GM08714 (cell line): ENCODE measurements around the gene PWP1.

Experiments
- H3K4me3 ChIP-seq: fragments of 200-500 bp; sonication (Bioruptor generic); 2 replicates; pipeline ENCODE4 v1.5.1; 2014; ENCODE audit warnings: mild to moderate bottlenecking, low read length, inconsistent platforms
- ZNF274 ChIP-seq: IDR thresholded peaks from 2 replicates; pipeline ENCODE4 v1.6.1; 2012; ENCODE audit warnings: mild to moderate bottlenecking, low read depth, low read length

Gene PWP1

DNA sequence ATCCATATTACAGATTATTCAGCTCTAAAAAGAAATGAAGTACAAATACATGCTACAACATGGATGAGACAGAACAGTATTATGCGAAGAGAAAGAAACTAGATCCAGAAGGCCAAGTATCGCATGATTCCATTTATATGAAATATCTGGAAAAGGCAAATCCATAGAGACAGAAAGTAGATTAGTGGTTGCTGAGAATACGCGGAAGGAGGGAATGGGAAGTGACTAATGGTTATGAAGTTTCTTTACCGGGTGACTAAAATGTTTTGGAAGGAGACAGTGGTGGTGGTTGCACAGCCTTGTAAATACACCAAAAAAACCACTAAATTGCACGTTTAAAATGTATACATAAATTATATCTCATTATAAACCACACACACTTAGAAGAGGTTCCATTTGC lies 62.9 kb downstream of the PWP1 start:
- TF ChIP-seq ZNF274 = no peak
- no peak overlapping the region for H3K4me3 ChIP-seq

DNA sequence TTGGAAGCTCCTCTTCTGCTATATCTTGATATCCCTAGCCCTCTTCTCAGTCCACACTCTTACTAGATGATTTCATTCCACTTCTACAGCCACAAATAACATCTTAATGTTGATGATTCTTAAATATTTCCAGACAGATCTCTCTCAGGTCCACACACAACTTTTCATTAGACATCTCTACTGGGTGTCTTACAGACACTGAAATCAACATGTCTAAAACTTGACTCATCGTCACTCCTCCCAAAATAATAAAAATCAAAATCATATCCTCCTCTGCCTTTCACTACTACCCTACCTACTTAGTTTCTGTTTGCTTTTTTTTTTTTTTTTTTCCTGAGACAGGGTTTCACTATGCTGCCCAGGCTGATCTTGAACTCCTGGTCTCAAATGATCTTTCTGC lies 63.5 kb downstream of the PWP1 start:
- no peak overlapping the region for H3K4me3 ChIP-seq
- no peak for TF ChIP-seq ZNF274

DNA sequence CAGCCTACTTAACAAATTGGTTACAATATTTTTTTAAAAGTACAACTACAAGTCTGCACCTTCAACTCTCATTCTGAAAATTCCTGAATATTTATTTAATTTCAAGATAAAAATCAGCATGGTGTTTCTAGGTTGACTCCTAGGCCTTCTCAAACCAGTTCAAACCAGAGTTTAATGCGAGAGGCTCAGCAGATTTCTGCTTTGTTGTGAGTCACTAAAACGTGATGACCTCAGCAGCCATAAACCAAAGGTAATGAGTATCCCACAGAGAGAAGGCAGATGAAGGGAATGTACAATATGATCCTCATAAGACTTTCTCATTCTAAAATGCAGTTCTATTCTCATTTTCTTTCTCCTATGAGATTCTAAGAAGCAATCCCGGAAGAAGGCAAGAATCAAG lies 73.8 kb downstream of the PWP1 start:
- H3K4me3 ChIP-seq = peak overlapping the region; percentile 83; the same call in 1 of the 2 replicates
- no peak for TF ChIP-seq ZNF274

DNA sequence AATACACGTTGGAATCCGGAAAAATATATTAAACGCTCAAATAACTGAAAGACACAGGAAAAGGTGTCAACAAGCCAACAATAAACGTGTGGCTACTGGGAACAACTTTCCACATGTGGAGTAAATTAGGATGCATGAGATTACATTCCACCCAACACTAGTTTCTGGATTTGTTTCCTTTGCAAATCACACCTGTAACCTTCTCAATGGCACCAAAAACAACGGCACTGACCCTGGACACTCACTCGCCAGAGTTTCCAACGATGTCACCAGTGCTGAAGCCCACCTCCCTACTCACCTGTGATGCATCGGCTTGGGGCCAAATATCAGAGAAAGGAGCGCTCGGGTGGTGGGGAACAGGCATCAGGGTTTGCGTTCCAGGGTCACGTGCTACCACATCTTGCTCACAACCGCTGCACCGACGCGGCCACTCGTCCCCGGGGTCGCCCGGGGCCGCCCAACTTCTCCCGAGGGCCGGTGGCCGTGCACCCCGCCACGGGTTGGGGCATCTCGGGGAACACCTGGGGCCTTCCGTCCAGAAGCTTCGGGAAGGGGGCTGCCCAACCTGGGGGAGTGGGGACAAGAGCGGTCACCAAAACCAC lies 74.7 kb downstream of the PWP1 start:
- TF ChIP-seq ZNF274 = no peak
- H3K4me3 ChIP-seq = peak overlapping the region; percentile 83

DNA sequence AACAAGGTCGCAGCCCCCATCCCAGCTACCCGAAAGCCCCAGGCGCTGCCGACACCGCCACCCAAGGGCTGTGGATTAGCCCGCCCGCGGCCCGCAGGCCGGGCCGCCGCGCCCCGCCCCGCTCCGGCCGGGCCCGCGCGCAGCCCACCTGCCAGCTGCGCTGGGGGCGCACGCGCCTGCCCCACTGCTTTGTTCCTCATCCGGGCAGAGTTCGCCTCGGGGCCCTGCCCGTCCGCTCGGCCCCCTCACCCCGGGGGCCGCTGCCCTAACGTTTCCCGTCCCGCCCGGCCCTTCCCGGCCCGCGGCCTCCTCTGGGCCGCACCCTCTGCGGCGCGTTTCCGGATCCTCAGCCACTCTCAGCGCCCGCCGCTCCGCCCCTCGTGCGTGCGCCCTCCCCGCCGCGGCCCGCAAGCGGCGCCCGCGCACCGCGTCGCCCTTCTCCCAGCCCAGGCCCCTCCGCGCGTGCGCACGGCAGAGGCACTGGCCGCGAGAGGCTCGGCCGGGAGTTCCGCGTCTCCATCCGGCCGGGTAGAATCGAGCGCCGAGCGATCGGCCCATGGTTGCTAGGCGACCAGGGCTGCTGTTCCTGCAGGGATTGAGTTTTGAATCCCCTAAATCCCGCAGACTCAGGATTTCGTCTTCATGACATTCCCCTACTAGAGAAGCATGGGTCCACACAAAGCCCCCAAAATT lies 75.4 kb downstream of the PWP1 start, which contains the start of gene PRDM4:
TSS of gene PRDM4 (minus strand) at position 329 of the 693 bp plus-strand sequence. CDS start 622 bp downstream, outside the sequence.
- TF ChIP-seq ZNF274 = no peak
- peak within 1 kb of the TSS; percentile 83 for H3K4me3 ChIP-seq

DNA sequence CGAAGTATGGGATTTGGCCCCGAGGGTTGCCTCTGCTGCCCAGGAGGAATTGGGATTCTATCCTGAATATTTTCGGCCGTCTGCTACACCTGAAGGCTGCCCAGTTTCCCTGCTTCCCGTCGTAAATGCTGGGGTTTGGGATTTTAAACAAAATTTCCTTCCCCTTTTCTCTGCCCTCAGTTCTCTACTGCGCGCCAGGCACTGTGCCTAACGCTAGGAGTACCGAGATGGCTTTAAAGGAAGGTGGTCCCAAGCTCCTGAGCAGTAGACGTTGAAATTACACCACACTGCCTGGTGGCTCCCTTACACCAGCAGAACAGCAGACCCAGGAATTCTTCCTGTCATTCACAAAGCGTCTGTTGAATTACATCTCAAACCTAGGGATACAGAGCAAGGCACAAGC lies 75.9 kb downstream of the PWP1 start:
- no peak for TF ChIP-seq ZNF274
- H3K4me3 ChIP-seq = peak overlapping the region; percentile 75
